Neuronal stem cell (in vitro differentiated cells): ENCODE data around the gene LRRC75B.

Source experiments
- DNase-seq: peaks from one replicate; pipeline ENCODE4 v3.0.0-alpha.2; 2013; ENCODE audit warnings: low spot score
- H2AFZ ChIP-seq: one replicate; pipeline ENCODE4 v1.6.1; 2013; ENCODE audit warnings: mild to moderate bottlenecking, low read length, inconsistent platforms
- H2AK5ac ChIP-seq: 2 replicates; pipeline ENCODE4 v1.6.1; 2013; ENCODE audit warnings: low read depth, mild to moderate bottlenecking, inconsistent platforms, low read length, moderate library complexity, mixed read lengths
- H2BK120ac ChIP-seq: 2 replicates; pipeline ENCODE4 v1.6.1; 2013; ENCODE audit warnings: low read depth, mild to moderate bottlenecking, inconsistent platforms, low read length, moderate library complexity, mixed read lengths
- H2BK12ac ChIP-seq: one replicate; pipeline ENCODE4 v1.6.1; 2013; ENCODE audit warnings: low read length, inconsistent platforms
- H2BK15ac ChIP-seq: 2 replicates; pipeline ENCODE4 v1.6.1; 2013; ENCODE audit warnings: mild to moderate bottlenecking, low read length, inconsistent platforms, mixed read lengths
- H2BK5ac ChIP-seq: one replicate; pipeline ENCODE4 v1.6.1; 2013; ENCODE audit warnings: inconsistent platforms, mild to moderate bottlenecking, low read length, moderate library complexity
- H3K14ac ChIP-seq: one replicate; pipeline ENCODE4 v1.6.1; 2013; ENCODE audit warnings: low read length, inconsistent platforms
- H3K18ac ChIP-seq: 2 replicates; pipeline ENCODE4 v1.6.1; 2013; ENCODE audit warnings: low read length, inconsistent platforms
- H3K23ac ChIP-seq: 2 replicates; pipeline ENCODE4 v1.6.1; 2013; ENCODE audit warnings: low read depth, mild to moderate bottlenecking, mixed read lengths, low read length, inconsistent platforms; ENCODE audit not compliant: poor library complexity
- H3K27ac ChIP-seq: replicated peaks from 3 replicates; pipeline ENCODE4 v1.5.1; 2013; ENCODE audit warnings: low read length, inconsistent platforms
- H3K27me3 ChIP-seq, 3 experiments: 2 replicates each; pipeline ENCODE4 v1.6.1; 2013; ENCODE audit warnings: low read length in 3 of 3, mild to moderate bottlenecking in 2 of 3, inconsistent platforms in 1 of 3, low read depth in 1 of 3, mixed read lengths in 1 of 3, moderate library complexity in 1 of 3; ENCODE audit not compliant: control insufficient read depth in 3 of 3, insufficient read depth in 3 of 3
- H3K36me3 ChIP-seq, 2 donors: replicated peaks in 1 of 2; 2 replicates each; pipeline ENCODE4 v1.6.1; 2013; ENCODE audit warnings: low read length in 2 of 2; ENCODE audit not compliant: control insufficient read depth in 2 of 2, insufficient read depth in 2 of 2
- H3K4ac ChIP-seq: 2 replicates; pipeline ENCODE4 v1.6.1; 2013; ENCODE audit warnings: inconsistent platforms, mild to moderate bottlenecking, low read length, moderate library complexity
- H3K4me1 ChIP-seq, 2 donors: 1 replicate in 1 of 2; 2 replicates in 1 of 2; pipeline ENCODE4 v1.6.1; 2013; ENCODE audit warnings: low read length in 2 of 2, low read depth in 1 of 2; ENCODE audit not compliant: control insufficient read depth in 2 of 2, insufficient read depth in 1 of 2
- H3K4me2 ChIP-seq: one replicate; pipeline ENCODE4 v1.6.1; 2013; ENCODE audit warnings: mild to moderate bottlenecking, low read length, inconsistent platforms; ENCODE audit not compliant: insufficient read depth, poor library complexity, severe bottlenecking
- H3K4me3 ChIP-seq, 2 donors: 2 replicates each; pipeline ENCODE4 v1.5.1; 2013; ENCODE audit warnings: low read length in 2 of 2, mild to moderate bottlenecking in 2 of 2, inconsistent platforms in 1 of 2, moderate library complexity in 1 of 2
- H3K79me1 ChIP-seq: one replicate; pipeline ENCODE4 v1.6.1; 2013; ENCODE audit warnings: low read depth, mild to moderate bottlenecking, inconsistent platforms, low read length, moderate library complexity
- H3K9ac ChIP-seq: one replicate; pipeline ENCODE4 v1.6.1; 2013; ENCODE audit warnings: mild to moderate bottlenecking, low read depth, low read length, inconsistent platforms; ENCODE audit not compliant: poor library complexity
- H3K9me3 ChIP-seq, 2 donors: replicated peaks in 1 of 2; 2 replicates each; pipeline versions ENCODE3 to v1.6.1; 2013; ENCODE audit warnings: low read length in 2 of 2, mild to moderate bottlenecking in 2 of 2, inconsistent platforms in 1 of 2, low read depth in 1 of 2, mixed read lengths in 1 of 2, moderate library complexity in 1 of 2; ENCODE audit not compliant: control insufficient read depth in 2 of 2, insufficient read depth in 1 of 2
- H4K8ac ChIP-seq: one replicate; pipeline ENCODE4 v1.6.1; 2013; ENCODE audit warnings: low read depth, mild to moderate bottlenecking, inconsistent platforms, low read length, moderate library complexity
- H4K91ac ChIP-seq: one replicate; pipeline ENCODE4 v1.6.1; 2013; ENCODE audit warnings: low read length, low read depth, mild to moderate bottlenecking, inconsistent platforms; ENCODE audit not compliant: poor library complexity
- WGBS, 2 donors: extraction: QIAGEN DNeasy Blood & Tissue Kit; methylation state at CpG; one replicate each; pipeline ENCODE4 v1.1.7; 2013; ENCODE audit warnings: missing lambda C conversion rate in 2 of 2, mixed read lengths in 1 of 2; ENCODE audit not compliant: insufficient read length in 2 of 2, insufficient replicate concordance in 1 of 2; ENCODE audit errors: extremely low coverage in 2 of 2; 5-methylcytosine and 5-hydroxymethylcytosine counted together

The LRRC75B gene

GRCh38 chr22:24540470-24540869, 52.4 kb downstream of the LRRC75B start:
- WGBS, 2 donors, result no CpG with 5 or more reads among the region's 2 CpGs
- Histone ChIP-seq H3K9ac (no peak overlapping the region), H3K4me1 (no peaks in the 10 kb centered on the region), H3K23ac (no peak overlapping the region), H3K4me3 (no peak overlapping the region), H2BK15ac (no peak overlapping the region), H2BK120ac (no peak overlapping the region), H2BK5ac (no peak overlapping the region), H3K27ac (no peak overlapping the region), H3K36me3 (peaks cover 40 to 56% of the 10 kb centered on the region in 2 donors), H4K8ac (no peak overlapping the region), H3K14ac (no peak overlapping the region), H2AK5ac (no peak overlapping the region), H2BK12ac (no peak overlapping the region), H3K4me2 (no peak overlapping the region), H4K91ac (no peak overlapping the region), H3K4ac (no peak overlapping the region), H3K9me3 (no peaks in the 10 kb centered on the region), H3K27me3 (no peaks in the 10 kb centered on the region), H3K79me1 (no peaks in the 10 kb centered on the region), H2AFZ (no peak overlapping the region), H3K18ac (no peak overlapping the region)
- no peak for DNase-seq

GRCh38 chr22:24536089-24536488, 56.8 kb downstream of the LRRC75B start:
- Histone ChIP-seq H3K4me1 (peaks cover 0 to 2% of the 10 kb centered on the region in 2 donors), H2BK5ac (no peak overlapping the region), H3K4ac (no peak overlapping the region), H3K18ac (no peak overlapping the region), H3K27ac (no peak overlapping the region), H3K4me3 (no peak overlapping the region), H3K23ac (no peak overlapping the region), H3K9me3 (no peaks in the 10 kb centered on the region), H4K91ac (no peak overlapping the region), H3K9ac (no peak overlapping the region), H2AFZ (no peak overlapping the region), H2AK5ac (no peak overlapping the region), H3K27me3 (no peaks in the 10 kb centered on the region), H4K8ac (no peak overlapping the region), H2BK12ac (no peak overlapping the region), H3K4me2 (no peak overlapping the region), H3K36me3 (peaks cover 10 to 14% of the 10 kb centered on the region in 2 donors), H3K79me1 (peaks cover 2% of the 10 kb centered on the region), H2BK120ac (no peak overlapping the region), H3K14ac (no peak overlapping the region), H2BK15ac (no peak overlapping the region)
- WGBS, 2 donors, result no CpG with 5 or more reads among the region's 3 CpGs
- DNase-seq, result no peak
